ENCODE data around the gene ITPR1. TPM values are rescaled to one million over a fixed set of nuclear protein-coding genes. Genes with fewer than 3 reads are reported as not detected.

The ITPR1 gene
- total RNA-seq, 1 experiment from 2014 or later: 8.7 TPM

GRCh38 chr3:4520033-4520816 lies 27.1 kb downstream of the ITPR1 start:
- H3K27ac ChIP-seq (ENCODE audit: low read length): no peak overlapping the region
- ChIA-PET POLR2A (no interaction called here), CTCF (no interaction called here)
- no peaks in the 10 kb centered on the region for H3K9me3 ChIP-seq (ENCODE audit: control insufficient read depth, insufficient read depth, low read depth, low read length)
- in situ Hi-C loops (cut with HindIII; ENCODE audit: low pct_unique_long_range_greater_than_20kb, low sequenced_read_pairs) (no loop called here), intact Hi-C loops (cut with micrococcal nuclease; ENCODE audit: unreplicated experiment) (no loop called here)
- DNase-seq (ENCODE audit: low read depth, low spot score) (no peak), ATAC-seq (no peak)
- no peaks in the 10 kb centered on the region for H3K27me3 ChIP-seq (ENCODE audit: control insufficient read depth, insufficient read depth, low read length)
- H3K4me3 ChIP-seq (ENCODE audit: low read depth in 2 of 2, low read length in 2 of 2): no peak overlapping the region
- H3K36me3 ChIP-seq (ENCODE audit: control insufficient read depth, insufficient read depth, low read length): no peaks in the 10 kb centered on the region
- no peaks in the 10 kb centered on the region; the same call in 1 of the 2 replicates for H3K4me1 ChIP-seq (ENCODE audit: control insufficient read depth, insufficient read depth, low read length)
- no TSS peak for BruUV-seq (replicated peaks)
- no peak for TF ChIP-seq CTCF (IDR thresholded peaks at IDR 0.05)
- TF ChIP-seq POLR2AphosphoS5 (IDR thresholded peaks at IDR 0.05; ENCODE audit: low read depth, low read length): no peak
- TF ChIP-seq SIN3A (IDR thresholded peaks at IDR 0.05; ENCODE audit: borderline replicate concordance, insufficient read depth, low read depth, low read length): no peak
- no peak for TF ChIP-seq REST (IDR thresholded peaks at IDR 0.05; ENCODE audit: insufficient read depth in 1 of 2, low read depth in 2 of 2, low read length in 1 of 2)
- no peak for TF ChIP-seq TCF7L2 (IDR thresholded peaks at IDR 0.05; ENCODE audit: low read depth, low read length)

GRCh38 chr3:4522947-4523346 lies 29.8 kb downstream of the ITPR1 start:
- Histone ChIP-seq H3K36me3 (ENCODE audit: control insufficient read depth, insufficient read depth, low read length) (no peaks in the 10 kb centered on the region), H3K9me3 (ENCODE audit: control insufficient read depth, insufficient read depth, low read depth, low read length) (no peaks in the 10 kb centered on the region), H3K27ac (ENCODE audit: low read length) (no peak overlapping the region), H3K4me3 (ENCODE audit: low read depth in 2 of 2, low read length in 2 of 2) (no peak overlapping the region), H3K4me1 (ENCODE audit: control insufficient read depth, insufficient read depth, low read length) (no peaks in the 10 kb centered on the region; the same call in 1 of the 2 replicates), H3K27me3 (ENCODE audit: control insufficient read depth, insufficient read depth, low read length) (no peaks in the 10 kb centered on the region)
- CTCF ChIA-PET: no interaction called here
- intact Hi-C loops (cut with micrococcal nuclease; ENCODE audit: unreplicated experiment) (no loop called here), in situ Hi-C loops (cut with HindIII; ENCODE audit: low pct_unique_long_range_greater_than_20kb, low sequenced_read_pairs) (no loop called here)
- POLR2A ChIA-PET: no interaction called here
- no peak for ATAC-seq
- no TSS peak for BruUV-seq (replicated peaks)
- no peak for DNase-seq (ENCODE audit: low read depth, low spot score)
- TF ChIP-seq REST (IDR thresholded peaks at IDR 0.05; ENCODE audit: insufficient read depth in 1 of 2, low read depth in 2 of 2, low read length in 1 of 2) (no peak), POLR2AphosphoS5 (IDR thresholded peaks at IDR 0.05; ENCODE audit: low read depth, low read length) (no peak), TCF7L2 (IDR thresholded peaks at IDR 0.05; ENCODE audit: low read depth, low read length) (no peak)

Data from Panc1 (cell line).